Common myeloid progenitor, CD34-positive (primary cell): ENCODE results near the gene MARCHF4.
"Not testable (repeated sequence)": the region's sequence is repeated elsewhere in the genome, so short reads cannot be mapped to it uniquely, and the experiment has no call there.

ENCODE experiments used
- CTCF ChIA-PET: fragments of 350-600 bp; sonication (Branson Sonifier 250); formaldehyde crosslinking; loops from one replicate; lab custom pipeline; 2021; ENCODE audit warnings: antibody characterized with exemption; lab: Charles Lee
- POLR2A ChIA-PET: fragments of 350-600 bp; sonication (Branson Sonifier 250); formaldehyde crosslinking; loops from one replicate; lab custom pipeline; 2021; ENCODE audit warnings: antibody characterized with exemption; lab: Charles Lee
- DNase-seq, 3 donors: peaks; one replicate each; pipeline versions ENCODE4 v3.0.0 to v3.0.0-alpha.2; 2013
- H3K27ac ChIP-seq, 2 experiments: 1 replicate in 1 of 2; 2 replicates in 1 of 2; pipeline ENCODE4 v1.7.0; 2013; ENCODE audit warnings: inconsistent platforms in 2 of 2, low read length in 2 of 2, mild to moderate bottlenecking in 2 of 2, low read depth in 1 of 2, moderate library complexity in 1 of 2; ENCODE audit not compliant: severe bottlenecking in 2 of 2, insufficient read depth in 1 of 2, poor library complexity in 1 of 2
- H3K27me3 ChIP-seq, 5 experiments: replicated peaks in 2 of 5; 1 replicate in 3 of 5; 2 replicates in 2 of 5; pipeline versions ENCODE4 v1.6.1 to v1.7.0; 2013; ENCODE audit warnings: low read length in 4 of 5, mild to moderate bottlenecking in 2 of 5, moderate library complexity in 2 of 5, inconsistent platforms in 1 of 5; ENCODE audit not compliant: insufficient read depth in 5 of 5, control insufficient read depth in 4 of 5
- H3K36me3 ChIP-seq, 4 experiments: 1 replicate in 2 of 4; 2 replicates in 2 of 4; pipeline versions ENCODE4 v1.6.1 to v1.7.0; 2013; ENCODE audit warnings: low read length in 3 of 4, control low read depth in 1 of 4, mild to moderate bottlenecking in 1 of 4; ENCODE audit not compliant: control insufficient read depth in 4 of 4, insufficient read depth in 4 of 4
- H3K4me1 ChIP-seq, 4 experiments: 1 replicate in 3 of 4; 2 replicates in 1 of 4; pipeline versions ENCODE4 v1.6.1 to v1.7.1; 2013; ENCODE audit warnings: low read length in 3 of 4, mild to moderate bottlenecking in 3 of 4, control low read depth in 1 of 4, inconsistent platforms in 1 of 4, moderate library complexity in 1 of 4; ENCODE audit not compliant: control insufficient read depth in 4 of 4, insufficient read depth in 4 of 4; ENCODE audit errors: control extremely low read depth in 1 of 4
- H3K4me3 ChIP-seq, 7 experiments: 1 replicate in 4 of 7; 2 replicates in 3 of 7; pipeline versions ENCODE4 v1.5.1 to v1.7.0; 2013; ENCODE audit warnings: mild to moderate bottlenecking in 7 of 7, low read length in 6 of 7, moderate library complexity in 6 of 7, inconsistent platforms in 2 of 7, low read depth in 2 of 7, control low read depth in 1 of 7; ENCODE audit not compliant: insufficient read depth in 4 of 7, control insufficient read depth in 1 of 7; ENCODE audit errors: extremely low read depth in 1 of 7
- H3K9me3 ChIP-seq, 5 experiments: 1 replicate in 4 of 5; 2 replicates in 1 of 5; pipeline versions ENCODE4 v1.6.1 to v1.7.1; 2013; ENCODE audit warnings: low read length in 4 of 5, mild to moderate bottlenecking in 2 of 5, inconsistent platforms in 1 of 5, low read depth in 1 of 5, moderate library complexity in 1 of 5; ENCODE audit not compliant: control insufficient read depth in 4 of 5, insufficient read depth in 2 of 5; ENCODE audit errors: control extremely low read depth in 1 of 5
- WGBS: methylation state at CpG from one replicate; pipeline ENCODE4 v1.1.5; 2013; ENCODE audit not compliant: insufficient coverage; 5-methylcytosine and 5-hydroxymethylcytosine counted together

MARCHF4 gene

GRCh38 chr2:216392018-216392562, 19.8 kb upstream of the MARCHF4 start:
- Histone ChIP-seq H3K27ac (no peak overlapping the region), H3K27me3 (no peaks in the 10 kb centered on the region), H3K4me1 (peaks cover 0 to 24% (median 9%) of the 10 kb centered on the region in 4 experiments), H3K9me3 (no peaks in the 10 kb centered on the region), H3K4me3 (no peak overlapping the region), H3K36me3 (no peaks in the 10 kb centered on the region)
- no peak for DNase-seq
- WGBS, result 96% methylated on average over 3 of the region's 6 CpGs
- POLR2A ChIA-PET, result no interaction called here
- CTCF ChIA-PET, result no interaction called here

GRCh38 chr2:216391401-216391800, 19.1 kb upstream of the MARCHF4 start:
- Histone ChIP-seq H3K36me3 (no peaks in the 10 kb centered on the region), H3K9me3 (no peaks in the 10 kb centered on the region), H3K4me1 (peaks cover 0 to 24% (median 9%) of the 10 kb centered on the region in 4 experiments), H3K4me3 (no peak overlapping the region), H3K27ac (no peak overlapping the region), H3K27me3 (no peaks in the 10 kb centered on the region)
- no peak for DNase-seq
- 89% methylated on average over 6 of the region's 6 CpGs for WGBS
- ChIA-PET POLR2A (no interaction called here), CTCF (interaction anchor here (1.4 kb wide), 1 partner anchor 12 kb away, joined by 3 read pairs; no protein-coding TSS in a partner anchor)

- Histone ChIP-seq H3K36me3 (no peaks in the 10 kb centered on the region), H3K4me3 (no peak overlapping the region), H3K27ac (no peak overlapping the region), H3K27me3 (no peaks in the 10 kb centered on the region), H3K9me3 (no peaks in the 10 kb centered on the region), H3K4me1 (peaks cover 0 to 10% (median 2%) of the 10 kb centered on the region in 4 experiments)
- ChIA-PET CTCF (no interaction called here), POLR2A (no interaction called here)
- DNase-seq, result no peak
- no CpG with 5 or more reads among the region's 1 CpG for WGBS
Measured at GRCh38 chr2:216389570-216389969, 17.3 kb upstream of the MARCHF4 start.

- 100% methylated on average over 1 of the region's 5 CpGs for WGBS
- CTCF ChIA-PET, result no interaction called here
- POLR2A ChIA-PET, result no interaction called here
Measured at GRCh38 chr2:216388046-216388884, 16.0 kb upstream of the MARCHF4 start.

GRCh38 chr2:216387262-216387661, 15.0 kb upstream of the MARCHF4 start:
- H3K27ac ChIP-seq, result no peak overlapping the region
- no peak overlapping the region for H3K4me3 ChIP-seq
- H3K27me3 ChIP-seq, result no peaks in the 10 kb centered on the region
- peaks cover 0 to 5% (median 1%) of the 10 kb centered on the region in 4 experiments for H3K4me1 ChIP-seq
- no peaks in the 10 kb centered on the region for H3K9me3 ChIP-seq
- ChIA-PET POLR2A (no interaction called here), CTCF (no interaction called here)
- 83% methylated on average over 2 of the region's 2 CpGs for WGBS
- no peaks in the 10 kb centered on the region for H3K36me3 ChIP-seq
- no peak for DNase-seq

More at GRCh38 chr2:216388046-216388884, 16.0 kb upstream of the MARCHF4 start:
- H3K27me3 ChIP-seq, result no peaks in the 10 kb centered on the region
- peak in 1 of 3 donors; percentile 40 for DNase-seq
- no peaks in the 10 kb centered on the region for H3K36me3 ChIP-seq
- H3K4me1 ChIP-seq, result peaks cover 0 to 5% (median 1%) of the 10 kb centered on the region in 4 experiments
- no peak overlapping the region for H3K4me3 ChIP-seq
- no peak overlapping the region for H3K27ac ChIP-seq
- H3K9me3 ChIP-seq, result no peaks in the 10 kb centered on the region

GRCh38 chr2:216385478-216385877, 13.2 kb upstream of the MARCHF4 start:
- ChIA-PET POLR2A (no interaction called here), CTCF (no interaction called here)
- Histone ChIP-seq H3K27me3 (no peaks in the 10 kb centered on the region), H3K36me3 (no peaks in the 10 kb centered on the region), H3K9me3 (no peaks in the 10 kb centered on the region), H3K4me3 (no peak overlapping the region), H3K4me1 (peaks cover 0 to 5% (median 1%) of the 10 kb centered on the region in 4 experiments), H3K27ac (no peak overlapping the region)
- no peak for DNase-seq
- WGBS, result 50% methylated on average over 2 of the region's 2 CpGs

- H3K4me1 ChIP-seq, DNase-seq, H3K27me3 ChIP-seq, H3K27ac ChIP-seq, H3K36me3 ChIP-seq, H3K4me3 ChIP-seq, H3K9me3 ChIP-seq, POLR2A ChIA-PET: not testable (repeated sequence)
- WGBS, result 100% methylated on average over 1 of the region's 2 CpGs
- CTCF ChIA-PET, result interaction anchor here (1.2 kb wide), 1 partner anchor 20 kb away, joined by 4 read pairs; no protein-coding TSS in a partner anchor
Measured at GRCh38 chr2:216384409-216384808, 12.1 kb upstream of the MARCHF4 start.
